KMS-11 (cell line): ENCODE results near the gene CFAP299.

ENCODE experiments used
- H2AFZ ChIP-seq: fragments of 200-600 bp; sonication (generic); 2 replicates; pipeline ENCODE4 v1.6.1; 2016; ENCODE audit warnings: antibody characterized with exemption, mixed run types, low read depth
- H3K27ac ChIP-seq: fragments of 200-600 bp; sonication (generic); 2 replicates; pipeline ENCODE4 v1.6.1; 2016; ENCODE audit warnings: mild to moderate bottlenecking, mixed run types
- H3K27me3 ChIP-seq: fragments of 200-600 bp; sonication (generic); 2 replicates; pipeline ENCODE4 v1.6.1; 2017; ENCODE audit warnings: mild to moderate bottlenecking, low read depth, mixed run types, moderate library complexity; ENCODE audit not compliant: insufficient read depth
- H3K36me3 ChIP-seq: fragments of 200-600 bp; sonication (generic); 2 replicates; pipeline ENCODE4 v1.6.1; 2017; ENCODE audit warnings: mild to moderate bottlenecking, mixed run types; ENCODE audit not compliant: insufficient read depth
- H3K4me1 ChIP-seq: fragments of 200-600 bp; sonication (generic); 2 replicates; pipeline ENCODE4 v1.6.1; 2016; ENCODE audit warnings: mild to moderate bottlenecking, low read depth, mixed run types; ENCODE audit not compliant: poor library complexity, severe bottlenecking
- H3K4me2 ChIP-seq: fragments of 200-600 bp; sonication (generic); 2 replicates; pipeline ENCODE4 v1.7.0; 2016; ENCODE audit warnings: mild to moderate bottlenecking, mixed run types
- H3K4me3 ChIP-seq: fragments of 200-600 bp; sonication (generic); IDR thresholded peaks from 2 replicates; pipeline ENCODE4 v1.6.1; 2017; ENCODE audit warnings: low read depth, low read length, mixed read lengths; ENCODE audit not compliant: insufficient read depth
- H3K79me2 ChIP-seq: fragments of 200-600 bp; sonication (generic); 2 replicates; pipeline ENCODE4 v1.6.1; 2016; ENCODE audit warnings: low read depth, mixed run types; ENCODE audit not compliant: insufficient read depth
- H3K9ac ChIP-seq: fragments of 200-600 bp; sonication (generic); 2 replicates; pipeline ENCODE4 v1.6.1; 2016; ENCODE audit warnings: mild to moderate bottlenecking, mixed run types
- H4K20me1 ChIP-seq: fragments of 200-600 bp; sonication (generic); 2 replicates; pipeline ENCODE4 v1.6.1; 2016; ENCODE audit warnings: mild to moderate bottlenecking, mixed run types; ENCODE audit not compliant: insufficient read depth
- CTCF ChIP-seq: fragments of 200-600 bp; sonication (generic); conservative IDR thresholded peaks from 2 replicates; pipeline ENCODE4 v1.6.1; 2017; ENCODE audit warnings: low read depth, mild to moderate bottlenecking, antibody characterized with exemption, low read length, moderate library complexity, mixed read lengths

The CFAP299 gene

GRCh38 chr4:80586716-80587115 is 251.2 kb downstream of the CFAP299 start:
- TF ChIP-seq CTCF = no peak
- Histone ChIP-seq H2AFZ (no peak overlapping the region), H3K27ac (no peak overlapping the region), H3K79me2 (no peaks in the 10 kb centered on the region), H3K9ac (no peak overlapping the region), H4K20me1 (no peaks in the 10 kb centered on the region), H3K27me3 (no peaks in the 10 kb centered on the region), H3K4me3 (no peak overlapping the region), H3K4me1 (no peaks in the 10 kb centered on the region), H3K4me2 (no peak overlapping the region), H3K36me3 (no peaks in the 10 kb centered on the region)

DNA sequence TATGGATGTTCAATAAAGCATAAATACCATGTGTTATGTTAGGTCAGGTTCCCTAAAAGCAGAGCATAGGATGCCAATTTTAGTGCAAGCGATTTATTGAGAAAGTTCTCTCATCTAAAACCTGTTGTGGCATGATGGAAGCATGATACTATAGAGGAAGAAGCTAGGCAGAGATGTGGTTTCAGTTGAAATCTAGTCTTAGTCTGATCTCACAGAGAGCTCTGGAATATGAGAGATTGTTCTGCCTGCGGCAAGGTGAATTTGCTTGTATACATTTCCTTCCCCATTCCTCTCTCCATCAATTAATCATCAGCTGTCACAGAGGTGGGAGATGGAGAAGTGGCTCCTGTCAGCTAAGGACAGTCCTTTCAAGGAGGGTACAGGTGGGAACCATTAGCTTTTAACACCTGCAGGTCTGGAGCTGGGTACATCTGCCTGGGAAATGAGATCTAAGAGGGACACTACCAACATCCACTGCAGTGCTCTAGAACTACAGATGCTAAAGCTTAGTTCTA is 252.4 kb downstream of the CFAP299 start:
- Histone ChIP-seq H2AFZ (no peak overlapping the region), H3K4me3 (no peak overlapping the region), H3K27ac (no peak overlapping the region), H4K20me1 (no peaks in the 10 kb centered on the region), H3K36me3 (no peaks in the 10 kb centered on the region), H3K4me1 (no peaks in the 10 kb centered on the region), H3K79me2 (no peaks in the 10 kb centered on the region), H3K27me3 (no peaks in the 10 kb centered on the region), H3K4me2 (no peak overlapping the region), H3K9ac (no peak overlapping the region)
- no peak for TF ChIP-seq CTCF

GRCh38 chr4:80592950-80593349 is 257.4 kb downstream of the CFAP299 start:
- no peak overlapping the region for H3K4me2 ChIP-seq
- no peaks in the 10 kb centered on the region for H3K36me3 ChIP-seq
- no peak overlapping the region for H3K9ac ChIP-seq
- H3K4me3 ChIP-seq = no peak overlapping the region
- H3K27me3 ChIP-seq = no peaks in the 10 kb centered on the region
- no peak overlapping the region for H3K27ac ChIP-seq
- H2AFZ ChIP-seq = no peak overlapping the region
- TF ChIP-seq CTCF = no peak; the same call in 1 of the 2 replicates
- H3K79me2 ChIP-seq = no peaks in the 10 kb centered on the region
- H4K20me1 ChIP-seq = no peaks in the 10 kb centered on the region
- H3K4me1 ChIP-seq = no peaks in the 10 kb centered on the region

GRCh38 chr4:80594701-80595100 is 259.2 kb downstream of the CFAP299 start:
- Histone ChIP-seq H3K9ac (no peak overlapping the region), H4K20me1 (no peaks in the 10 kb centered on the region), H2AFZ (no peak overlapping the region), H3K27ac (no peak overlapping the region), H3K4me3 (no peak overlapping the region), H3K36me3 (no peaks in the 10 kb centered on the region), H3K79me2 (no peaks in the 10 kb centered on the region), H3K4me1 (no peaks in the 10 kb centered on the region), H3K27me3 (no peaks in the 10 kb centered on the region), H3K4me2 (no peak overlapping the region)
- TF ChIP-seq CTCF = no peak
